ENCODE measurements around the gene GTF2I.
"Not testable (repeated sequence)": the region's sequence is repeated elsewhere in the genome, so short reads cannot be mapped to it uniquely, and the experiment has no call there.

The GTF2I gene

GRCh38 chr7:74656837-74657691, 454 bp upstream of the GTF2I start:
- Histone ChIP-seq H3K27me3 (ENCODE audit: control insufficient read depth, insufficient read depth, low read length) (no peaks in the 10 kb centered on the region), H3K4me1 (peaks cover 23% of the 10 kb centered on the region), H3K79me2 (peaks cover 37% of the 10 kb centered on the region), H3K9me3 (ENCODE audit: control insufficient read depth, low read length) (no peaks in the 10 kb centered on the region), H3K27ac (peak overlapping the region; percentile 96), H3K9ac (peak overlapping the region; percentile 88), H2AFZ (peak overlapping the region; percentile 96), H3K36me3 (ENCODE audit: control insufficient read depth, insufficient read depth, low read length) (no peaks in the 10 kb centered on the region), H3K4me2 (ENCODE audit: low read length) (peak overlapping the region; percentile 81), H3K4me3 (ENCODE audit: low read depth, low read length) (peak overlapping the region; percentile 67)
- TF ChIP-seq CTCF (IDR thresholded peaks at IDR 0.05), result peak; percentile 37

GRCh38 chr7:74658178-74659004, 873 bp downstream of the GTF2I start:
- Histone ChIP-seq H3K4me2 (ENCODE audit: low read length) (peak overlapping the region; percentile 90), H3K36me3 (ENCODE audit: control insufficient read depth, insufficient read depth, low read length) (no peaks in the 10 kb centered on the region), H3K4me1 (peaks cover 23% of the 10 kb centered on the region), H3K4me3 (ENCODE audit: low read depth, low read length) (peak overlapping the region; percentile 80), H3K9me3 (ENCODE audit: control insufficient read depth, low read length) (no peaks in the 10 kb centered on the region), H3K9ac (peak overlapping the region; percentile 81), H3K27me3 (ENCODE audit: control insufficient read depth, insufficient read depth, low read length) (no peaks in the 10 kb centered on the region), H3K79me2 (peaks cover 45% of the 10 kb centered on the region), H2AFZ (peak overlapping the region; percentile 83), H3K27ac (peak overlapping the region; percentile 96)
- no peak for TF ChIP-seq CTCF (IDR thresholded peaks at IDR 0.05)

- Histone ChIP-seq H3K4me1 (peaks cover 23% of the 10 kb centered on the region), H3K79me2 (peaks cover 61% of the 10 kb centered on the region), H3K4me3 (ENCODE audit: low read depth, low read length) (peak overlapping the region; percentile 31), H3K4me2 (ENCODE audit: low read length) (peak overlapping the region; percentile 90)
- not testable (repeated sequence) for H3K36me3 ChIP-seq (ENCODE audit: control insufficient read depth, insufficient read depth, low read length); H3K27ac ChIP-seq; H3K27me3 ChIP-seq (ENCODE audit: control insufficient read depth, insufficient read depth, low read length); H3K9ac ChIP-seq; H3K9me3 ChIP-seq (ENCODE audit: control insufficient read depth, low read length); H2AFZ ChIP-seq
Measured at GRCh38 chr7:74660202-74660601, 2.7 kb downstream of the GTF2I start.

GRCh38 chr7:74661836-74662794, 4.6 kb downstream of the GTF2I start:
- not testable (repeated sequence) for H3K4me2 ChIP-seq (ENCODE audit: low read length); H3K27me3 ChIP-seq (ENCODE audit: control insufficient read depth, insufficient read depth, low read length); H3K4me3 ChIP-seq (ENCODE audit: low read depth, low read length); H3K9me3 ChIP-seq (ENCODE audit: control insufficient read depth, low read length); H3K36me3 ChIP-seq (ENCODE audit: control insufficient read depth, insufficient read depth, low read length); H3K9ac ChIP-seq; H3K27ac ChIP-seq; H2AFZ ChIP-seq
- Histone ChIP-seq H3K4me1 (peaks cover 18% of the 10 kb centered on the region), H3K79me2 (peaks cover 78% of the 10 kb centered on the region)

- no peak overlapping the region for H3K4me2 ChIP-seq (ENCODE audit: low read length)
- no peak overlapping the region for H3K27ac ChIP-seq
- H3K4me1 ChIP-seq, result peaks cover 3% of the 10 kb centered on the region
- H3K27me3 ChIP-seq (ENCODE audit: control insufficient read depth, insufficient read depth, low read length), result no peaks in the 10 kb centered on the region
- no peak overlapping the region for H3K9ac ChIP-seq
- no peaks in the 10 kb centered on the region for H3K36me3 ChIP-seq (ENCODE audit: control insufficient read depth, insufficient read depth, low read length)
- peaks cover 76% of the 10 kb centered on the region for H3K79me2 ChIP-seq
- H3K9me3 ChIP-seq (ENCODE audit: control insufficient read depth, low read length), result no peaks in the 10 kb centered on the region
- TF ChIP-seq CTCF (IDR thresholded peaks at IDR 0.05), result no peak
- H2AFZ ChIP-seq, result no peak overlapping the region
- H3K4me3 ChIP-seq (ENCODE audit: low read depth, low read length), result no peak overlapping the region
Measured at GRCh38 chr7:74665296-74665938, 7.9 kb downstream of the GTF2I start.

- not testable (repeated sequence) for H3K9ac ChIP-seq; H3K27me3 ChIP-seq (ENCODE audit: control insufficient read depth, insufficient read depth, low read length); H3K9me3 ChIP-seq (ENCODE audit: control insufficient read depth, low read length); H3K4me3 ChIP-seq (ENCODE audit: low read depth, low read length); H3K27ac ChIP-seq; H3K4me2 ChIP-seq (ENCODE audit: low read length); H2AFZ ChIP-seq; H3K36me3 ChIP-seq (ENCODE audit: control insufficient read depth, insufficient read depth, low read length); H3K4me1 ChIP-seq
- H3K79me2 ChIP-seq, result peaks cover 65% of the 10 kb centered on the region
Measured at GRCh38 chr7:74667013-74667412, 9.5 kb downstream of the GTF2I start.

- H3K4me2 ChIP-seq (ENCODE audit: low read length); H3K36me3 ChIP-seq (ENCODE audit: control insufficient read depth, insufficient read depth, low read length); H3K27me3 ChIP-seq (ENCODE audit: control insufficient read depth, insufficient read depth, low read length); H3K4me1 ChIP-seq; H2AFZ ChIP-seq; H3K9me3 ChIP-seq (ENCODE audit: control insufficient read depth, low read length); H3K4me3 ChIP-seq (ENCODE audit: low read depth, low read length); H3K27ac ChIP-seq; H3K9ac ChIP-seq: not testable (repeated sequence)
- peaks cover 68% of the 10 kb centered on the region for H3K79me2 ChIP-seq
Measured at GRCh38 chr7:74667520-74667919, 10.0 kb downstream of the GTF2I start.

Data from parathyroid adenoma (tissue), 2 donors.